ENCODE measurements around the gene INPP4B. TPM values are rescaled to one million over a fixed set of nuclear protein-coding genes. Genes with fewer than 3 reads are reported as not detected.

INPP4B gene
- total and polyA plus RNA-seq, 7 donors = 4.2 to 27.3 (median 17.2) TPM

DNA sequence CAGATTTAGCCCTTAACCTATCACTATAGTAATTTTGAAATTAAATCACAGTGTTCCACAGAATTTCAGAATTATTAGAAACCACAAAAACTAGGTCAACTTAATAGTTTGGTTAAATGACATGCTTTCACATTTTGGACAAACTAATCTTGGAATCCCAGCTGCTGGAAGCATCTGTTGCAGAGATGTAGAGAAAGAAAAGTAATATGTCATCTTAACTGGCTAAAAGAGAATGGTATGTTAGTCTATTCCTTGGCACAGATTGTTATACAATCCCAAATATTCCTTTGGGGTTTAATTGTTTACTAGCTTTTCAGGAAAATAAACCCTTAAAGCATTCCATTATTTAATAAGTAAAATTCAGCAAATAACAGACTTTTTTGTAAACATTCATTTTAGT, 689.8 kb downstream of the INPP4B start:
- H3K27ac ChIP-seq = no peak overlapping the region
- TF ChIP-seq, protein P1, sequence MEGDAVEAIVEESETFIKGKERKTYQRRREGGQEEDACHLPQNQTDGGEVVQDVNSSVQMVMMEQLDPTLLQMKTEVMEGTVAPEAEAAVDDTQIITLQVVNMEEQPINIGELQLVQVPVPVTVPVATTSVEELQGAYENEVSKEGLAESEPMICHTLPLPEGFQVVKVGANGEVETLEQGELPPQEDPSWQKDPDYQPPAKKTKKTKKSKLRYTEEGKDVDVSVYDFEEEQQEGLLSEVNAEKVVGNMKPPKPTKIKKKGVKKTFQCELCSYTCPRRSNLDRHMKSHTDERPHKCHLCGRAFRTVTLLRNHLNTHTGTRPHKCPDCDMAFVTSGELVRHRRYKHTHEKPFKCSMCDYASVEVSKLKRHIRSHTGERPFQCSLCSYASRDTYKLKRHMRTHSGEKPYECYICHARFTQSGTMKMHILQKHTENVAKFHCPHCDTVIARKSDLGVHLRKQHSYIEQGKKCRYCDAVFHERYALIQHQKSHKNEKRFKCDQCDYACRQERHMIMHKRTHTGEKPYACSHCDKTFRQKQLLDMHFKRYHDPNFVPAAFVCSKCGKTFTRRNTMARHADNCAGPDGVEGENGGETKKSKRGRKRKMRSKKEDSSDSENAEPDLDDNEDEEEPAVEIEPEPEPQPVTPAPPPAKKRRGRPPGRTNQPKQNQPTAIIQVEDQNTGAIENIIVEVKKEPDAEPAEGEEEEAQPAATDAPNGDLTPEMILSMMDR (IDR thresholded peaks at IDR 0.05) = no peak
- TF ChIP-seq POLR2A (IDR thresholded peaks at IDR 0.05) (no peak), POLR2AphosphoS5 (IDR thresholded peaks at IDR 0.05) (no peak), EP300 (IDR thresholded peaks at IDR 0.05) (no peak)
- intact Hi-C loops (cut with DNase I) = no loop called here
- H3K4me1 ChIP-seq = peaks cover 0 to 11% (median 0%) of the 10 kb centered on the region in 4 donors
- no peaks in the 10 kb centered on the region for H3K9me3 ChIP-seq
- no peaks in the 10 kb centered on the region for H3K36me3 ChIP-seq
- no peak overlapping the region for H3K4me3 ChIP-seq
- DNase-seq = no peak
- H3K27me3 ChIP-seq = no peaks in the 10 kb centered on the region

DNA sequence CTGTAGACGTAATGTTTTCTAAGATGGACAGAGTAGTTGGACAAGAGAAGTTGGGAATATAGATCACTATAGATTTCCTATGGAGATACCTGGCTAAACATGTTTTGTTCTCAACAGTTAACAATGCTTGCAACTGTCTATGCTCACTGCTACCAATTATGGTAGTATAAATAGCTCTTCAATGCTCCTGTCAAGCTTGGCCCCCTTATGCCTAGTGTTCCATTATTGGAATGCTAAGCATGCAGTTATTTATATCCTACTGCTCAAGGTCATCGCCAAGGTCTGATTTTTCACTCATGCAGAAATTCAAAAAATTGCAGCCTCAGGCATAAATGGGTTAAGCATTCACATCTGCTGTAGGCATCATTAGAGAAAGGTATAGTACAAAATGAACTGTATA, 690.8 kb downstream of the INPP4B start:
- WGBS, 2 donors = 85 to 94% methylated on average over 2 of the region's 2 CpGs
- intact Hi-C loops (cut with DNase I) = no loop called here
- Histone ChIP-seq H3K4me3 (no peak overlapping the region), H3K27me3 (no peaks in the 10 kb centered on the region), H3K9me3 (no peaks in the 10 kb centered on the region), H3K36me3 (no peaks in the 10 kb centered on the region), H3K27ac (no peak overlapping the region), H3K4me1 (peaks cover 0 to 5% (median 0%) of the 10 kb centered on the region in 4 donors)
- DNase-seq = no peak
- no peak for TF ChIP-seq POLR2A (IDR thresholded peaks at IDR 0.05)
- no peak for TF ChIP-seq POLR2AphosphoS5 (IDR thresholded peaks at IDR 0.05)
- no peak for TF ChIP-seq EP300 (IDR thresholded peaks at IDR 0.05)
- TF ChIP-seq, protein P1 (IDR thresholded peaks at IDR 0.05) = no peak

DNA sequence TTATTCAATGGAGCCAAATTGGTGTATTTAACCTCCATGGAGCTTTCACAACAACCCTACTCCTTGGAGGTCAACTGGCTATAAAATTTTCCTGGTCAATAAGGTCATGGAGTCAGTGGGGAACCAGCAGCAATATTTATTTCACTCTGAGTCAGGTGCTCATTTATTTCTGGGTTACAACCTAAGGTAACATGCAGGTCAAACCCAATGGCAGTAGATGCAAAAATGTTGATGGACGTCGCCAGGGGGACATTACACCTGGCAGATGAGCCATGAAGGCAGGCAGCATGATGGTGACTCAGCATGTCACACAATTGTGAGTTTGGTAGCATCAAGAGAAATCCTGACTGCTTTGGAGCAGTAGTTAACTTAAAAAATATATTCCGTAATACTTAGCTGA, 695.6 kb downstream of the INPP4B start:
- TF ChIP-seq EP300 (IDR thresholded peaks at IDR 0.05) = no peak
- TF ChIP-seq, protein P1 (IDR thresholded peaks at IDR 0.05) = no peak
- no peak for TF ChIP-seq POLR2A (IDR thresholded peaks at IDR 0.05)
- no peak for TF ChIP-seq POLR2AphosphoS5 (IDR thresholded peaks at IDR 0.05)
- intact Hi-C loops (cut with DNase I) = no loop called here
- no peak for DNase-seq
- H3K27me3 ChIP-seq = no peaks in the 10 kb centered on the region
- H3K27ac ChIP-seq = no peak overlapping the region
- no peak overlapping the region for H3K4me3 ChIP-seq
- no peaks in the 10 kb centered on the region for H3K9me3 ChIP-seq
- H3K36me3 ChIP-seq = no peaks in the 10 kb centered on the region
- 96 to 97% methylated on average over 3 of the region's 3 CpGs for WGBS, 2 donors
- no peaks in the 10 kb centered on the region for H3K4me1 ChIP-seq

DNA sequence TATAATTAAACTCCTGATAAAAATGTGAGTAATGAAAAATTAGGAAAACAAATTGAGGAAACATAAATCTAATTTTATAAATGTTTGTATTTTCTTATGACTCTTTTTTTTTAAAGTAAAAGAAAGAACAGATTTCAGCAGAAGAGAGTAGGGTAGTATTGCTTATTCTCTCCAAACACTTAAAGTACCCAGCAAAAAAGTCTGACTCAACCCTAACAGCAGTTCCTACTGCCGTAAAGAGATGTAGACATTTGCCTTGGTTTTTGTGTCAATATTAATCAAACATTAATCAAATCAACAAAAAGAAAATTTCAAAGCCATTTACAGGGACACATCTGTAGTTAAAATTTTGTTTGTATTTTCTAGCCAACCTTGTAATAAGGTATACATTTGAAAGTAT, 701.3 kb downstream of the INPP4B start:
- Histone ChIP-seq H3K9me3 (no peaks in the 10 kb centered on the region), H3K27me3 (no peaks in the 10 kb centered on the region), H3K4me1 (no peaks in the 10 kb centered on the region), H3K4me3 (no peak overlapping the region), H3K36me3 (no peaks in the 10 kb centered on the region), H3K27ac (no peak overlapping the region)
- no peak for DNase-seq
- no peak for TF ChIP-seq EP300 (IDR thresholded peaks at IDR 0.05)
- no peak for TF ChIP-seq POLR2AphosphoS5 (IDR thresholded peaks at IDR 0.05)
- no peak for TF ChIP-seq POLR2A (IDR thresholded peaks at IDR 0.05)
- TF ChIP-seq, protein P1 (IDR thresholded peaks at IDR 0.05) = no peak
- intact Hi-C loops (cut with DNase I) = no loop called here
- WGBS, 2 donors = 76 to 80% methylated on average over 1 of the region's 1 CpG

DNA sequence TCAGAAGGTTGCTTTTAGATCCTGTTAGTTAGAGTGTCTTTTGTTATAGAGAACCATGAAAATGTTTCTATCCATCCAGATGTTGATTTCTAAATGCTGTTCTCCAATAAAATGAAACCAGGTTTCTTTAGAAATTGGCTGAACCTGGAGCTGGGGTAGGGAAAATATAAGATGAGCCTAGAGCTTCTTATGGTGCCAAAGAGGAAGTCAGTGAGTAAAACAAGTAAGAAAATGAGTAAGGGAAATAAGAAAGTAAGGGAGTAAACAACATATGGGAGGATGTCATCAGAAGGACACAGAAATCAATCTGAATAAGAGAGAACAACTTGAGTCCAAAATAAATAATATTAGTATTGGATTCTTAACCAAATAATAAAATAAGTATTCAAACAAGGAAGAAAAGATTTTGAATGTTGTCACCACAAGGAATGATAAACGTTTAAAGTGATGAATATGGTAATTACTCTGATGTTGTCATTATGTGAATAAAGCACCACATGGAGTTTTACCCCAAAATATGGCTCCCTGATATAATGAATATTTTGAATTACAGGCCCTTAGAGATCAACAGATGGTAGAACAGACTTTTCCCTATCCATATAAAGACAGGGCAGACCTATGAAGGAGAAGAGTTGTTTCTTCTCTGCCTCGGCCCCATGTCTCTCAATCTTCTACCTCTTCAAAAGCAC, 703.6 kb downstream of the INPP4B start:
- intact Hi-C loops (cut with DNase I) = no loop called here

More for the DNA sequence above, 703.6 kb downstream of the INPP4B start:
- DNase-seq = no peak
- no peak overlapping the region for H3K4me3 ChIP-seq
- TF ChIP-seq, protein P1 (IDR thresholded peaks at IDR 0.05) = no peak
- TF ChIP-seq POLR2AphosphoS5 (IDR thresholded peaks at IDR 0.05) (no peak), EP300 (IDR thresholded peaks at IDR 0.05) (no peak), POLR2A (IDR thresholded peaks at IDR 0.05) (no peak)
- no peaks in the 10 kb centered on the region for H3K36me3 ChIP-seq
- no peaks in the 10 kb centered on the region for H3K4me1 ChIP-seq
- no peak overlapping the region for H3K27ac ChIP-seq
- H3K9me3 ChIP-seq = no peaks in the 10 kb centered on the region
- 78 to 84% methylated on average over 2 of the region's 2 CpGs for WGBS, 2 donors
- H3K27me3 ChIP-seq = no peaks in the 10 kb centered on the region
